Gastroesophageal sphincter (tissue), 4 donors: Measurements from ENCODE around the gene GRB14. TPM values are rescaled to one million over a fixed set of nuclear protein-coding genes. Genes with fewer than 3 reads are reported as not detected.

ENCODE experiments used
- ATAC-seq: fragments of 150-250 bp; one replicate; pipeline ENCODE4 v1.9.1; 2016; ENCODE audit warnings: mild to moderate bottlenecking, moderate library complexity
- H3K27ac ChIP-seq, 4 donors: fragments of 200-600 bp; sonication (generic) in 3 of 4; 1 replicate in 3 of 4; 2 replicates in 1 of 4; pipeline ENCODE4 v1.5.1; 2016 to 2019
- H3K27me3 ChIP-seq: fragments of 200-600 bp; sonication (generic); one replicate; pipeline ENCODE4 v1.5.1; 2019
- H3K36me3 ChIP-seq, 2 donors: fragments of 200-600 bp; sonication (generic); one replicate each; pipeline ENCODE4 v1.5.1; 2019; ENCODE audit warnings: control low read depth in 1 of 2
- H3K4me1 ChIP-seq, 3 donors: fragments of 200-600 bp; sonication (generic); 1 replicate in 2 of 3; 2 replicates in 1 of 3; pipeline ENCODE4 v1.5.1; 2016 to 2019; ENCODE audit warnings: control low read depth in 2 of 3
- H3K4me3 ChIP-seq, 2 donors: fragments of 200-600 bp; sonication (generic); one replicate each; pipeline ENCODE4 v1.5.1; 2019; ENCODE audit warnings: mild to moderate bottlenecking in 1 of 2, moderate library complexity in 1 of 2
- H3K9me3 ChIP-seq, 3 donors: fragments of 200-600 bp; sonication (generic); one replicate each; pipeline ENCODE4 v1.5.1; 2017 to 2019; ENCODE audit warnings: control low read depth in 2 of 3
- CTCF ChIP-seq, 4 experiments: fragments of 200-600 bp in 2 of 4; fragments of 450-650 bp in 2 of 4; sonication (generic) in 1 of 4; IDR thresholded peaks; one replicate each; pipeline ENCODE4 v1.5.1; 2017 to 2019; ENCODE audit warnings: antibody characterized with exemption in 4 of 4, mild to moderate bottlenecking in 2 of 4, moderate library complexity in 2 of 4
- EP300 ChIP-seq: sonication (generic); formaldehyde crosslinking; IDR thresholded peaks from one replicate; pipeline ENCODE4 v1.6.1; 2017; ENCODE audit warnings: antibody characterized with exemption, mild to moderate bottlenecking
- POLR2A ChIP-seq, 2 donors: fragments of 450-650 bp; IDR thresholded peaks; one replicate each; pipeline ENCODE4 v1.6.1; 2017; ENCODE audit warnings: antibody characterized with exemption in 2 of 2, mild to moderate bottlenecking in 2 of 2, moderate library complexity in 1 of 2
- POLR2AphosphoS5 ChIP-seq: sonication (generic); formaldehyde crosslinking; IDR thresholded peaks from one replicate; pipeline ENCODE4 v1.6.1; 2017; ENCODE audit warnings: antibody characterized with exemption
- WGBS, 2 donors: methylation state at CpG; one replicate each; pipeline ENCODE4 v1.1.5; 2018; ENCODE audit warnings: low coverage in 1 of 2; 5-methylcytosine and 5-hydroxymethylcytosine counted together
- total RNA-seq, 4 donors: library from RNA; depleted of rRNA; stranded (reverse); fragments of >200 nt; gene quantifications; one replicate each; pipeline ENCODE4 v1.1.0, GENCODE V29; 2016

GRB14 gene
- total RNA-seq, 4 donors from 2014 or later: 0.94 to 5.3 (median 2.4) TPM

GRCh38 chr2:164617466-164617865, 3.8 kb downstream of the GRB14 start:
- H3K36me3 ChIP-seq: no peaks in the 10 kb centered on the region
- peaks cover 7% of the 10 kb centered on the region for H3K27me3 ChIP-seq
- no peak overlapping the region for H3K27ac ChIP-seq
- no peaks in the 10 kb centered on the region for H3K9me3 ChIP-seq
- H3K4me3 ChIP-seq: no peak overlapping the region
- no peak for TF ChIP-seq CTCF (IDR thresholded peaks at IDR 0.05)
- no peak for TF ChIP-seq POLR2A (IDR thresholded peaks at IDR 0.05)
- ATAC-seq: no peak
- 72 to 79% methylated on average over 2 of the region's 2 CpGs for WGBS, 2 donors
- peaks cover 0 to 16% (median 0%) of the 10 kb centered on the region in 3 donors for H3K4me1 ChIP-seq

GRCh38 chr2:164613321-164613982, 7.8 kb downstream of the GRB14 start:
- Histone ChIP-seq H3K4me3 (no peak overlapping the region), H3K27me3 (no peaks in the 10 kb centered on the region), H3K36me3 (no peaks in the 10 kb centered on the region), H3K27ac (no peak overlapping the region), H3K4me1 (no peaks in the 10 kb centered on the region), H3K9me3 (no peaks in the 10 kb centered on the region)
- TF ChIP-seq POLR2A (IDR thresholded peaks at IDR 0.05) (no peak), EP300 (no peak), POLR2AphosphoS5 (no peak), CTCF (IDR thresholded peaks at IDR 0.05) (no peak)
- 80% methylated on average over 1 of the region's 1 CpG; no CpG with 5 or more reads in 1 of the 2 donors for WGBS, 2 donors
- ATAC-seq: no peak

DNA sequence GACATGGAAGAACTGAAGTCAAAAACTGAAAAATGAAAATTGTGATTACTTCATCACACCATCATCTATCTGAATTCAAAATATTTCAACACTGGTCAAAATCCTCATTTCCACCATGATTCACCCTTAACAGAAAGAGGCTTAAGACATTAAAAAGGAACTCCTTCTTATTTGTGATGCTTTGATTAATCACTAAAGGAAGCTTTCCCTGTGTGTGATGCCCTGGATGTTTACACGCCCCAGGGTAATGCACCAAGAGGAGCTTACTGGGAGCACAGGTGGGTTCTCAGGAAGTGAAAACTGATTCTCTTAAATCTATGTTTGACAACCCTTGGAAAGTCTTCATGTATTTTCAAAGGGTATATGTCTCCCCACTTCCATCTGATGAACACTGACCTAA, 11.5 kb downstream of the GRB14 start:
- H3K36me3 ChIP-seq: no peaks in the 10 kb centered on the region
- TF ChIP-seq EP300 (no peak), CTCF (IDR thresholded peaks at IDR 0.05) (no peak), POLR2A (IDR thresholded peaks at IDR 0.05) (no peak), POLR2AphosphoS5 (no peak)
- no peaks in the 10 kb centered on the region for H3K27me3 ChIP-seq
- no peaks in the 10 kb centered on the region for H3K9me3 ChIP-seq
- ATAC-seq: no peak
- H3K4me1 ChIP-seq: no peaks in the 10 kb centered on the region
- WGBS, 2 donors: 56 to 100% methylated on average over 1 of the region's 1 CpG
- H3K4me3 ChIP-seq: no peak overlapping the region
- H3K27ac ChIP-seq: no peak overlapping the region

DNA sequence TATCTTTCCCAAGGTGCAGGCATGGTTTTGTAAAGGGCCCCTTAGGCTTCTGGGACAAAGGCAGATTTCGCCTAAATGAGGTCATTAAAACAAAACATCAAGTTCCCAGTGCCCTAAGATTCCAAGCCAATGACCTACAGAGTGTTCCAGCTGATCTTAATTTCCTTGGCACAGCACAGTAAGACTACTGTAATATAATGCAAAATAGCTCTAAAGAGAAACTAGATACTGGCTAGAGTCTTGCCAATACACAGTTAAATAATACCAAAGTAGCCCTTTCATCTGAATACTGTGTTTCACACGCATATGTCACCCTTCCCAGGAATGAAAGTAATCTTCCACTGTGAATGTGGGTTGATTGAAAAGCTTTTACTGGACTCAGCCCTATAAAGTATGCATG, 14.7 kb downstream of the GRB14 start:
- Histone ChIP-seq H3K4me1 (no peaks in the 10 kb centered on the region), H3K4me3 (no peak overlapping the region), H3K27me3 (no peaks in the 10 kb centered on the region), H3K36me3 (no peaks in the 10 kb centered on the region), H3K9me3 (no peaks in the 10 kb centered on the region), H3K27ac (peak overlapping the region in 1 of 4 donors; percentile 32)
- TF ChIP-seq POLR2AphosphoS5: no peak
- no peak for TF ChIP-seq POLR2A (IDR thresholded peaks at IDR 0.05)
- TF ChIP-seq CTCF (IDR thresholded peaks at IDR 0.05): no peak
- no peak for TF ChIP-seq EP300
- WGBS, 2 donors: 29 to 45% methylated on average over 1 to 2 of the region's 2 CpGs
- no peak for ATAC-seq

GRCh38 chr2:164605295-164605694, 16.0 kb downstream of the GRB14 start:
- WGBS, 2 donors: 80 to 94% methylated on average over 2 of the region's 2 CpGs
- no peak for ATAC-seq
- Histone ChIP-seq H3K36me3 (no peaks in the 10 kb centered on the region), H3K4me1 (peaks cover 0 to 7% (median 0%) of the 10 kb centered on the region in 3 donors), H3K27me3 (no peaks in the 10 kb centered on the region), H3K4me3 (no peak overlapping the region), H3K9me3 (no peaks in the 10 kb centered on the region), H3K27ac (no peak overlapping the region)
- TF ChIP-seq CTCF (IDR thresholded peaks at IDR 0.05): no peak
- no peak for TF ChIP-seq POLR2A (IDR thresholded peaks at IDR 0.05)
- TF ChIP-seq POLR2AphosphoS5: no peak
- no peak for TF ChIP-seq EP300
